GM11168 (cell line): Measurements from ENCODE around the gene BCKDK.

Experiments
- in situ Hi-C: fragments of 300-500 bp; cut with MboI; formaldehyde crosslinking; loops from one replicate; pipeline ENCODE4 v1.12.0; 2022; ENCODE audit warnings: low sequenced_read_pairs; ENCODE audit not compliant: unreplicated experiment

Gene BCKDK

GRCh38 chr16:31108035-31108793 lies at the start of gene BCKDK:
TSS of gene BCKDK (plus strand) at chr16:31108386. CDS start at chr16:31109224, 838 bp downstream.
- in situ Hi-C loops: no loop called here

GRCh38 chr16:31061126-31061812 lies 46.9 kb upstream of the BCKDK start:
- in situ Hi-C loops: no loop called here

- in situ Hi-C loops: no loop called here
These were observed 46.3 kb upstream of the BCKDK start for GRCh38 chr16:31061813-31062440.

- in situ Hi-C loops: no loop called here
These were observed 44.7 kb upstream of the BCKDK start for GRCh38 chr16:31063495-31063842.

GRCh38 chr16:31063843-31064611 lies 44.2 kb upstream of the BCKDK start:
- in situ Hi-C loops: no loop called here

- in situ Hi-C loops: no loop called here
These were observed 43.2 kb upstream of the BCKDK start for GRCh38 chr16:31064882-31065461.

- in situ Hi-C loops: no loop called here
These were observed 40.8 kb upstream of the BCKDK start for GRCh38 chr16:31067342-31067741.

- in situ Hi-C loops: no loop called here
These were observed 36.3 kb upstream of the BCKDK start for GRCh38 chr16:31071861-31072260.

GRCh38 chr16:31072540-31073141 lies 35.5 kb upstream of the BCKDK start:
- in situ Hi-C loops: no loop called here

GRCh38 chr16:31073142-31073969 lies 34.8 kb upstream of the BCKDK start:
- in situ Hi-C loops: no loop called here

- in situ Hi-C loops: no loop called here
These were observed 34.0 kb upstream of the BCKDK start, which contains the start of the genes ZNF646 and ZNF668 for GRCh38 chr16:31073970-31074813. TSS of gene ZNF646 (plus strand) at chr16:31074422. CDS start at chr16:31076325, 1,903 bp downstream. TSS of gene ZNF668 (minus strand) at chr16:31074240. CDS start at chr16:31064459, 9,781 bp downstream.

GRCh38 chr16:31074814-31075183 lies 33.4 kb upstream of the BCKDK start:
- in situ Hi-C loops: no loop called here

- in situ Hi-C loops: no loop called here
These were observed 31.9 kb upstream of the BCKDK start for GRCh38 chr16:31076319-31076718.

GRCh38 chr16:31077024-31077423 lies 31.2 kb upstream of the BCKDK start:
- in situ Hi-C loops: no loop called here

- in situ Hi-C loops: no loop called here
These were observed 30.4 kb upstream of the BCKDK start for GRCh38 chr16:31077592-31078396.

GRCh38 chr16:31078597-31079341 lies 29.4 kb upstream of the BCKDK start:
- in situ Hi-C loops: no loop called here
